ENCODE data around the gene IGFN1. TPM values are rescaled to one million over a fixed set of nuclear protein-coding genes. Genes with fewer than 3 reads are reported as not detected.

The IGFN1 gene
- total and polyA plus RNA-seq, 9 of the 15 experiments (the other 6 are each of a cell fraction or from before 2014, with no cell fraction given): 0.04 TPM; not detected in 8

- peak in 1 of 2 experiments; percentile 80; a peak in 2 of 4 replicates for TF ChIP-seq SRF (CRISPR knock-in tag; IDR thresholded peaks at IDR 0.05)
- TF ChIP-seq ZBTB11 (CRISPR knock-in tag; IDR thresholded peaks at IDR 0.05): peak in 1 of 3 experiments; percentile 60; a peak in 1 of 6 replicates
- no peak for TF ChIP-seq TCF3 (CRISPR knock-in tag; IDR thresholded peaks at IDR 0.05)
- TF ChIP-seq NFATC3 (IDR thresholded peaks at IDR 0.05): 0 out of 2 replicates have a peak, but pooled peaks have one; percentile 53
- no peak; the same call in 1 of the 2 replicates for TF ChIP-seq ZBTB12 (CRISPR knock-in tag; IDR thresholded peaks at IDR 0.05)
- peak; percentile 88 for TF ChIP-seq DACH1 (IDR thresholded peaks at IDR 0.05; ENCODE audit: partially characterized antibody)
- no peak for TF ChIP-seq ZBTB26 (CRISPR knock-in tag; IDR thresholded peaks at IDR 0.05)
- no peak for TF ChIP-seq SFPQ (IDR thresholded peaks at IDR 0.05; ENCODE audit: low read depth, low read length)
- TF ChIP-seq PHB (CRISPR knock-in tag; IDR thresholded peaks at IDR 0.05): no peak
- no peak for TF ChIP-seq TRIM25 (IDR thresholded peaks at IDR 0.05; ENCODE audit: borderline replicate concordance)
- TF ChIP-seq DLX4 (CRISPR knock-in tag; IDR thresholded peaks at IDR 0.05): no peak
- TF ChIP-seq ZNF586 (CRISPR knock-in tag; conservative IDR thresholded peaks at IDR 0.05): no peak
- no peak for TF ChIP-seq NELFE (IDR thresholded peaks at IDR 0.05; ENCODE audit: insufficient read depth, insufficient read length)
- TF ChIP-seq ZNF655 (CRISPR knock-in tag; IDR thresholded peaks at IDR 0.05): no peak
Measured at GRCh38 chr1:201154389-201155165, 36.0 kb upstream of the IGFN1 start, which contains the start of gene TMEM9 (continued).

Measured in K562 (cell line).